Fibroblast of skin of back (primary cell): Measurements from ENCODE around the gene MELK.
A peak's percentile ranks its signal among the peaks of the same experiment; 100 is the strongest.

Experiments used
- DNase-seq: peaks from one replicate; pipeline ENCODE4 v3.0.0-alpha.2; 2013

Gene MELK

DNA sequence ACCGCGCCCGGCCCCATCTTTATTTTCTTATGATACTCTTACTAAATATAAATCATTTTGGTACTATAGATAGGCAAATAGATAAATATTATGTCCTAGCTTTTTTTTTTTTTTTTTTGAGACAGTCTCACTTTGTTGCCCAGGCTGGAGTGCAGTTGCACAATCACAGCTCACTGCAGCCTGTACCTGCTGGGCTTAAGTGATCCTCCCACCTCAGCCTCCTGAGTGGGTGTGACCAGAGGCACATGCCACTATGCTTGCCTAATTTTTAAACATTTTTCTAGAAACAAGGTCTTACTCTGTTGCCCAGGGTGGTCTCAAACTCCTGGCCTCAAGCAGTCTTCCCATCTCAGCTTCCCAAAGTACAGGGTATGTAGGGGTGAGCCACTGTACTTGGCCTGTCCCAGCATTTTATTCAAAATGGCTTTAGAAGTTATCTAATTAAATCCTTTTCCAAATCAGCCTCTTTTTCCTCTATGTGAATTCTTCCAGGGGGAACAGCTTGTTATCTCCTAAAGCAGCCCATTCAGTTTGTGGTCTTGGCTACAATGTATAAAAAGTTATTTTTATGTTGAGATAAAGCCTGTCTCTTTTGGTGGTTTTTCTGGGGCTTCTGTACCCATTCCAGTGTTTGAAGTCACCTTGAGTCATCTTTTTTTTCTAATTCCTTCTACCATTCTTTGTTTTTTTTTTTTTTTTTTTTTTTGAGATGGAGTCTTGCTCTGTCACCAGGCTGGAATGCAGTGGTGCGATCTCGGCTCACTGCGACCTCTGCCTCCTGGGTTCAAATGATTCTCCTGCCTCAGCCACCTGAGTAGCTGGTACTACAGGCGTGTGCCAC lies 12.1 kb downstream of the MELK start:
- DNase-seq, result peak; percentile 91

DNA sequence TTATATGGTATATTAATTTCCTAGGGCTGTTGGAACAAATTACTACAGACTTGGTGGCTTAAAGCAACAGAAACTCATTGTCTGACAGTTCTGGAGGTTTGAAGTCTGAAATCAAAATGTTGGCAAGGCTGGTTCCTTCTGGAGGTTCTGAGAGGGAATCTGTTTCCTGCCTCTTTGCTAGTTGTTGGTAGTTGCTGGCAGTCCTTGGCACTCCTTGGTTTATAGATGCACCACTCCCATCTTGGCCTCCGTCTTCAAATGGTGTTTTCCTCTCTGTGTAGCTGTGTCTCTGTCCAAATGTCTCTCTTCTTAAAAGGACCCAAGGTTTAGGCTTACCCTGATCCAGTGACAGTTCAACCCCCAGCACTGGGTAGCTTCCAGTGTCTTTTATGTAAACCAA lies 17.5 kb downstream of the MELK start:
- DNase-seq, result no peak

DNA sequence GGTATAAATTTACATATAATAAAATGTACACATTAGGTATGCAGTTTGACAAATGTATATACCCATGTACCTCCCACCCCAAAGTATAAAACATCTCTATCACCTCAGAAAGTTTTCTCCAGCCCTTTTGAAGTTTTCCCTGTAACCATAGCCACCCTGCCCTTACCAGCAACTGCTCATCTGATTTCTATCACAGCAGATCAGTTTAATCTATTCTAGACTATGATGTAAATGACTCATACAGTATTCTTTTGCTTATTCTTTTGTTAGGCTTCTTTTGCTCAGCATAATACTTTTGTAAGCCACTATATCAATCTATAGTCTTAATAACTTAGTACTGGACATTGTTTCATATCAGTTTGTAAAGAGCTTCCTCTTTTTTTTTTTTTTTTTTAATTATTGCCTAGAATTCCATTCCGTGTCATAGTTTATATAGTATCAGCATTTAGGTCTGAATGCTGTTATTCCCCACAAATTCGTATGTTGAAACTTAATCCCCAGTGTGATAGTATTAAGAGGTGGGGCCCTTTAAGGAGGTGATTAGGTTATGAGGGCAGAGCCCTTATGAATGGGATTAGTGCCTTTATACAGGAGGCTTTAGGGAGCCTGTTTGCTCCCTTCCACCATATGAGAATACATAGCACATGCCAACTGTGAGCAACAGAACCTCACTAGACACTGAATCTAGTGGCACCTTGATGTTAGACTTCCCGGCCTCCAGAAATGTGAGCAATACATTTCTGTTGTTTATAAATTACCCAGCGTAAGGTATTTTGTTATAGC lies 20.3 kb downstream of the MELK start:
- DNase-seq, result no peak

DNA sequence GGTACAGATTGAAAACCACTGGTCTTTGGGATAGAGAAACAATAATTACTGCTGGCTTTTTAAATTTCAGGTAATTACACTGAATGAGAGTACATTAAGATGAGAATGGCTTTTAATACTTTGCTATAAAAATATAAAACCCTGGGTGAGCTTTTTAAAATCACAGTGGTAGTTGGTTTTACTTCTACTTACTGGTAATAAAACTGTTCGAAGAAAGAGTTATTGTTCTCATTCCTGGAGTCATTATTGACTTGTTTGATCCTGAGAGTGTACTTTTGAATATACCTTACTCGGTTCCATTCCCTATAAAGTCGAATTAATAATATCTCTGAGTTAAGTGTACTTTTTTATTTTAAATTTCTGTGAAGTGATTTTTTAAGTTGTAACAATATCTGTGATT lies 21.5 kb downstream of the MELK start:
- no peak for DNase-seq

DNA sequence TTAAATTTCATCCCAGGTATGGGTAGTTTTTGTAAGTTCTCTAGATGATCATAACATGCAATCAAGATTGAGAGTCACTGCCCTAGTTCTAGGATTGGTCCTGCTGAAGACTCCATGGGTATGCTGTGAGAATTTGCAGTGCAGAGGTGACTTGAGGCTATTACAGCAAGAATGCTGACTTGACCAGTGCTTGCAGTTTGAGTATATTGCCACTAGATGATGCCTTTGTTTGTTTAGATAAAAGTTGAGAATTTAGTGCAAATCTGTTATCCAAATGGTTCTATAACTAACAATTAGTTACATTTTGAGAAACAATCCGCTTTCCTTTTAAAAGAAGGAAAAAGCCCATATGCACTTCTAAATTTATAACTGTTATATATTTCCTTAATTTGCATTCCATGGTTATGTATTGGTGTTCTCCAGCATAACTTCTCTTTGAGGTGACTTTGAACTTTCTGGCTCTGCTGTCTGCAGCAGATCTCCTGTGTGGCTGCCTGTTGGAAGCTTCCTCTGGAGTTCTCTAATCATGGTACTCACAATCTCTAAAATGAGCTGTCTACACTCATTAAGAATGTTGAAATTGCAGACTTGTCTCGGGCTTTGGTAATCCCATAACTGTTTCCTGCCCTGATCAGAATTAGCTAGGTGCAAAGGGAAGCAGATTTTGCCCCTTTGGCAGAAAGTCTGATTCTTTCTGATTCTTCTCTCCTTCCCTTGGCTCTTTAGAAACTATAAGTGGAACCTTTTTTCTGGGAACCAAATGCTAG lies 24.9 kb downstream of the MELK start:
- DNase-seq, result peak; percentile 57

DNA sequence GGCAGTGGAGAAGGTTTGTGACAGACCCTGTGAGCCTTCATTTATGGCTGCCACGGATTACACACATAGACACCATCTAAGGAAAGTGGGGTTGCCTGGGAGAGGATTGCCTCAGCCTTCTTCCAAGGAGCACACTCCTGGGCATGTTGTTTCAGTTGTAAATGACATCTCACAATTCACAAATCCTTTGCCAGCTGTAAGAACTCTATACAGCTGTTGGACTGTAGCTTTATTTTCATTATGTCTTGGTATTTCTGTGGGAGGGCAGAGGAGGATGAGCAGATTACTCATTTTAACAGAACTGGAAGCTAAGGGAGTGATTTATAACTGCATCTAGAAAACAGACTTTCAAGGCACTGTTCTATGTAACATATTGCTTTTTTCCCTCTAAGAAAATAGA lies 25.6 kb downstream of the MELK start:
- DNase-seq, result no peak

DNA sequence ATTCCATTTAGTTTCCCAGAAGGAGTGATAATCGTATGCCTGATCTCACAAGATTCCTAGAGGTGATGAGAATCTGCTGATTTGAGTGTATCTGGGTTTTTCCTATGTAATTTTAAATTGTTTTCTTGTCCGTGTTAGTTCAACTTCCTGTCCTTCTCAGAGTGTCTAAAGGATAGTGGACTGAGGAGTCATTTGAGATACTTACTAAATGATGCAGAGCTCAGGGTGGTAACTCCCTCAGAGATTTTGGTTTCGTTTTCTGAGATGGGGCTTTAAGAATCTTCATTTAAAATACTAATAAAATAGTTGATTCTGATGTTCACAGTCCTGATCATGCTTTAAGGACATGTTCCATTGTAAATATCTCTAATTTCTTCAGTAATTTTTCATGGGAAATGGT lies 30.3 kb downstream of the MELK start:
- DNase-seq, result peak; percentile 34

DNA sequence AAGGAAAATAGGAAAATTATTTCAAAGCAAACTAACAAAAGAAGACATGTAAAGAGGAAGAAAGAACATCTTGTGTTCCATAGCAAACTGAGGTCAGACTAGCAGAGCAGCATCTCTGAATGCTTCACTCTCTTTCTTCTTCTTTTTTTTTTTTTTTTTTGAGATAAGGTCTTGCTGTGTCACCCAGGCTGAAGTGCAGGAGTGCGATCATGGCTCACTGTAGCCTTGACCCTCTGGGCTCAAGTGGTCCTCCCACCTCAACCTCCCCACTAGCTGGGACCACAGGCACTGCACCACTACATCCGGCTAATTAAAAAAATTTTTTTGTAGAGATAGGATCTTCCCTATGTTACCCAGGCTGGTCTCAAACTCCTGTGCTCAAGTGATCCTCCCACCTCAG lies 36.6 kb downstream of the MELK start:
- no peak for DNase-seq

DNA sequence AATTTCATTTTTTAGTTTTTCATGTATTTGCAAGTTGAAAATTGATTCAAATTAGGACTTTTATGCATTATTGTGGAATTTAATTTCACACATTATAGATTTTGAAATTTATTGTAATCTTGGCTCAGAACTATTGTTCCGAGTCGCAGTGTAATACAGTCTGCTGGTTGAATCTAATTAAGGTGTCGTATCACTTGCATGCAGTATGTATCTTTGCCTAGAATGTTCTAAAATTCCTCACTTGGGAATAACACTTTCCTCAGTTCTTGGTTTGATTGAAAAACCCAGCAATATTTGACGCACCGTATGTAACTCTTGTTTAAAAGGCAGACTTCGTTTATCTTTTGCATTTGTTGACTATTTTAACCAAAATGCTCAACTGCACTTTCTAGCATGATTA lies 49.4 kb downstream of the MELK start:
- no peak for DNase-seq

DNA sequence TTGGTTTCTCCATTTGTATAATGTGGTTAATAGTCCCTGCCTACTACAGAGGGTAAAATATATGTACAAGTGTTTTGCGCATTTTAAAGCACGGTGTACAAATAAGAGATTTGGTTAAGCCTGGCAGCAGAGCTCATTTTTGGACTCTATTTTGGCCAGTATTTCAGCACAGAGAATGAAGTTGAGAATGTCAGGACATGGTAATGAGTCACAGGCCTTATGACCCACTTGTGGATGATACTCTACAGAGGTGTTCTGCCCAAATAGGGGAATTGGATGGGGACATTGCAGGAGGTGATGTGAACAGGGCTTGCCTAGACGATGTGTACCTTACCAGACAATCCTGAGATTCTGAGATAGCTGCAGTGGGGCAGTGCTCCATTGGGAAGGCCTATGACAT lies 50.6 kb downstream of the MELK start:
- DNase-seq, result peak; percentile 6

DNA sequence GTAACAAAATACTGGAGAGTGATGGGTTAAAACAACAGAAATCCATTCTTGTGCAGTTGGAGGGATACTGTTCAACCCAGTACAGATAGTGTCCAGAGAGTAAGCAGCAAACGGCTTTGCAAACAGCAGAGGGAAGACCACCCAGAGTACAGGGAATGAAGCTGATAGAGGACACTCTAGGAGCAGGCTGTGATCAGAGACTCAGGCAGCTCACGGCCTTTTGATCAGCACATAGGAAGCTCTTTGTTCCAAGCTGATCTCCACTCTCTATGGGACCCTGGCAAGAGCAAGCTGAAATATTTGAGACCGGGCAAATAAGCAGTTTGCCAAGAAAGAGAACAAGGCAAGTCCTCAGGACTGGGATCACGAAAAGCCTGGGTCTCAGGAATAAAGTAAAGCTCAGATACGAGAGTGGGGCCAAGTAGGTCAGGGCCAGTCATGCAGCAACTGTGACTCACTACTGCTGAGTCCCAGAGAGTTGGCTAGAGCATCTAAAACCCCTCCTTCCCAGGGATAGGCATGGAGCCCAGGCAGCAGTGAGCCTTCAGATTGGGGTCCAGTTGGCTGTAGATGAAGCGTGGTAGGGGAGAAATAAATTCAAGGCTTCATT lies 52.4 kb downstream of the MELK start:
- peak; percentile 62 for DNase-seq

DNA sequence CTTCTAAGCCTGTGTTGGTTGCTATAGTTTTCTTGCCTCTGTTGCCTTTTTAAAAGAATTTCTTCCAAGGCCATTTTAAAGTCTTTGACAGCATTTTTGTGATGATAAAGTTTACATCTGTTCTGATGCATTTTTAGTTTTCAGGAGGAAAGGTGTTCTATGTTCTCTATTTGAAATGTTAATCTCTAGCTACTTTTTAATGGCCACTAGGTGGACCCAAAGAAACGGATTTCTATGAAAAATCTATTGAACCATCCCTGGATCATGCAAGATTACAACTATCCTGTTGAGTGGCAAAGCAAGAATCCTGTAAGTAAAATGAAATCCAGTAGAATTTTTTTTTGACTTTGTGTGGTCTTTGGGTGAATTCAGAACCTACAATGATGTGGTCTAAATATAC lies 60.2 kb downstream of the MELK start:
- peak; percentile 16 for DNase-seq

DNA sequence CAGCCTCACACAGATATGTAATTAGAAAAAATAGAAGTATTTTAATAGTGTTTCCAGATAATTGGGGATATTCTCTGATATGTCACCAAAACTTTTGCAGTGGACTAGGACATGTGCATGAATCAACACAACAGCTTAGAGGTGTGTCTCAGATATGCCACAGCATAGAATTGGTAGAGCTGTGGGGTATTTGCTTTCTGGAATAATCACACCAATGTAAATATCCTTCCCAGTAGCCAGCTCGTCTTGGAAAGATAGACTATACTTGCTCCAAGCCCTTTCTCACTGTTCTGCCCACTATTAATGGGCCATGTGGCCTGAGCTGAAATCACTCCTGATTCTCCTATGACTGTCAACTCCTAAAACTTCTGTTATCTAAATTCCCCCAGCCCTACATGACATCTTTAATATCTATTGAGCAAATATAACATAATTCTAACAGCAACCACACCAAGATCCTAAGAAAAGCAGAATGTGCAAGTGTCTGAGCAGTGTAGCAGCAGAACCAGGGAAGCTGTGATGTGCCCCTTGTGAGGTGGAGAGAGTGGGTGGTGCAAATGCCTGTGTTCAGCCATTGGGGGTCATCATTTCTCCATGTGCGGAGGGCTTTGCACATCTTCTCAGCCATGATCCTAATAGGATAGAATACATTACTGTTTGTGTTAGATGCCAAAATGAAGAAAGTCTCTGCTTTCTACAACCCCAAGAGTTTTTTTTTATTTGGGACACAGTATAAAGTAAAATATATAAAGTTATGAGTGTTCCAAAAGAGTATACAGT lies 65.0 kb downstream of the MELK start:
- DNase-seq, result no peak

DNA sequence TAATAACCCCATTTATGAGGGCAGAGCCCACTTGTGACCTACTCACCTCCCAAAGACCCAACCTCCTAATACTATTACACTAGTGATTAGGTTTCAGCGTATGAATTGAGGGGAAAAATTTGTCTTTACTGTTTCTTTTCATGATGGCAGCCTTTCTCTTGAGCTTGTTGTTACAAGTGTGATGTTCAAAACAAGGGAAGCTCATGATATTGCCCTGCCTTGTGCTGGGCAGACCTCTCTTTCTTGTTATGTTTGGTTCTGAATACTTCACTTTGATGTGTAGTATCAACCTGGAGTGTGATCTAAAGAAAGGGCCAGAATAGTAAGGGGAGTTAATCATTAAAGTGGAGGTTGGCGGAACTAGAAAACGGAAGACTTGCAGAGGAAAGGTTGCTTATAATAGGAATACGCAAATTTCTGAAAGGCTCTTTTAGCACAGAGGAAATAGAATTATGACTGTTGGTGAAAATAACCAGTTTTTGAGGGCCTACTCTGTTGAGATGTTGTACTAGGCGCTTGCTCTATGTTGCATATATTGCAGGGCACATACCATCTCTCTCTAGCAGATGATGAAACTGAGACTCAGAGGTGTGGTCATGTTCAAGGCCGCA lies 68.2 kb downstream of the MELK start:
- no peak for DNase-seq

DNA sequence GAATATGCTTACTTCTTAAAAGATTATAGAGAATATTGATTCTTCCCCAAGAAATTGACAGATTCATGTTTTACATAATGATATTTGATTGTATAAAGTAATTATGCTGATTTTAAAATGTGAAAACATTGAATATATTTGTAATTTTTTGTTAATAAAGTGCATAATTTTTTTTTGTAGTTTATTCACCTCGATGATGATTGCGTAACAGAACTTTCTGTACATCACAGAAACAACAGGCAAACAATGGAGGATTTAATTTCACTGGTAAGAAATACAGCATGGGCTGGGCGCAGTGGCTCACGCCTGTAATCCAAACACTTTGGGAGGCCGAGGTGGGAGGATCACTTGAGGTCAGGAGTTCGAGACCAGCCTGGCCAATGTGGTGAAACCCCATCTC lies 70.1 kb downstream of the MELK start:
- DNase-seq, result no peak

DNA sequence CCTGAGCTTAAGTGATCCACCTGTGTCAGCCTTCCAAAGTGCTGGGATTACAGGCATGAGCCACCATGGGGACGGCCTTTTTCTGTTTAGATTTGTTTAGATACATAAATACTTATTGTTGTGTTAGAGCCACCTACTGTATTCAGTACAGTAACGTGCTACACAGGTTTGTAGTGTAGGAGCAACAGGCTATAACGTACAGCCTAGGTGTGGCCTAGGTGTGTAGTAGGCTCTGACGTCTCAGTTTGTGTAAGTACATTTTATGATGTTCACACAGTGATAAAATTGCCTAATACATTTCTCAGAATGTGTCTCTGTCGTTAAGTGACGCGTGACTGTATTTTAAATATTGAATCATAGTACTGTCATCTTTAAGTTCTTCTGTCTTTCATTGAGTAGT lies 84.1 kb downstream of the MELK start:
- DNase-seq, result no peak

DNA sequence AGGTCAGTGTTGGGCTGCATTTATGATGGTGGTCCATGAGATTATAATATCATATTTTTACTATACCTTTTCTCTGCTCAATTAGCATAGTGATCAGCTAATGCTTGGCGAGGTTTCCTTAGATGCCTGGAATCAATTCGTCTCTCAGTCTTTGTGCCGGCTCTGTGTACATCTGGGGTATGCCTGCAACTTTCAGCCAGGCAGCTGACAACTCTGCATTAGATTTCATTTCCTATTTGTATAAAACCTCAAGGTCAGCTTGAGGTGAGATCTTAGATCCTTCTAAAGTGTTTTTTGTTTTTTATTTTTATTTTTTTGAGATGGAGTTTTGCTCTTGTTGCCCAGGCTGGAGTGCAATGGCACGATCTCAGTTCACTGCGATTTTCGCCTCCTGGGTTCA lies 86.8 kb downstream of the MELK start:
- DNase-seq, result no peak

DNA sequence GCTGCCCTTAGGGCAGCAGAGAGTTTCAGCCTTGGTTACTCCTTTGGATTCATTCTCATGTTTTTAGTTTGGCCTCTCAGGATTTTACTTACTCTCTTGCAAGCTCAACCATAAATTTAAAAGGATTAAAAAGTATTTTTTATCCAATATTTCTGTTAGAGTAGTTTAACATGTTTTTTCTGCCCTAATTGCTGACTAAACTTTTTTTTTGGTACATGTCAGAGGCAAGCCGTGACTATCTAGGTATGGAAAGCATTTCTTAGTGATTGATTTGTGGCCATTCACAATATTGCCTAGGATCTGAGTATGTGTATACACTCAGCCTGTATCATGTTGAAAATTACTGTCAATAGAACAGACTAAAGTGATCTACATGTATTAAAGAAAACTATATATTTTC lies 92.1 kb downstream of the MELK start:
- DNase-seq, result no peak

DNA sequence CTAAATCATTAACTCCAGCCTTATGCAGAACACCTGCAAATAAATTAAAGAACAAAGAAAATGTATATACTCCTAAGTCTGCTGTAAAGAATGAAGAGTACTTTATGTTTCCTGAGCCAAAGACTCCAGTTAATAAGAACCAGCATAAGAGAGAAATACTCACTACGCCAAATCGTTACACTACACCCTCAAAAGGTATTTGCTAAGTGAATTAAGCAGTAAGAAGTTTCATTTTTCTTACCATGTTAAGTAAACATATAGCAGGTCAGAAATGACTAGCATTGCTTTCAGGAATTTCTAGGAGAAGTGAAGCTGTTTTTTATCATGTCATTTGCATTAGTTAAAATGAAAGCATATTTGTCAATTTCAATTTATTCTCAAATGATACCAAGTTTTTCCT lies 92.7 kb downstream of the MELK start:
- DNase-seq, result peak; percentile 9

DNA sequence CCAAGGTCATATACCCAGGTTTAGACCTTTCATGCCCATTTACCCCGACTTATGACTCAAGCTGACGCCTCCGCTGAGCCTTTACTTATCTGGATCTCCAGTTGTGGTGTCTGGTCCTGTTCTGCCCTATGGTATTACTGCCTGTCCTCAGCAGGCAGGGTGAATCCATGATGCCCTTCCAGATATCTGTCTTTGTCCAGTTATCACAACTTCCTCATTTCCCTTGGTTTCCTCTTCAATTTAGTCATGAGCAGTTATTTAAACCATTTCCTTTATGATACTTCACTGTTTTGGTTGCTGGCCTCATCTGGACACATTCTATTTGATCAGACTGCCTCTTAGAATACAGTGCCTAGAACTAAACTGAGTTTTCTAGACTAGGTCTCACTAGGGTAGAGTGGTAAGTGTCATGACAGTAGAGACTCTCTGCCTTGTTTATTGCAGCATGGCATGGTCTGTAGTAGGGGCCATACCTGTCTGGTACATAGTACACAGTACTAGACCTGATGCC lies 93.3 kb downstream of the MELK start:
- DNase-seq, result peak; percentile 45

DNA sequence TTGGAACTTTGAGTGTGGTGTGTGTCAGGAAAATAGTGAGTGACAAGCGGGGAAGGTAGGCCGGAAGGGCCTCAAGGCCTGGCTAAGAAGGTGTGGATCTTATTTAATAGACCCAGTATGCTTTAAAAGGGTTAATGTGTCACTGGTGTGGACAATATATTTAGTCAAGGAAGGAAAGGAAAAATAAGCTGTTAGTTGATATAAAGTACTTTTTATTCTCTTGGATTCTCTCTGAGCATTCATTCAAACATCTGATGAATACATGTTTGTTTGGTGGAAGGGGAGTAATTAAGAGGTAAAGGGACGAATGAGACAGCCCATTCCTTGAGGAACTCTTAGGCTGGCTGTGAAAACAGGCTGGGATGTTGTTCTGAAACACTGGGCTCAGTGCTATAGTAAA lies 98.9 kb downstream of the MELK start:
- no peak for DNase-seq
